GM12864 (cell line): ENCODE measurements around the gene COP1.
"Not testable (repeated sequence)": the region's sequence is repeated elsewhere in the genome, so short reads cannot be mapped to it uniquely, and the experiment has no call there.

Experiments
- DNase-seq: peaks from one replicate; pipeline ENCODE4 v3.0.0-alpha.2; 2011; ENCODE audit warnings: low read depth
- H3K4me3 ChIP-seq: 2 replicates; pipeline ENCODE4 v1.5.1; 2011; ENCODE audit warnings: mild to moderate bottlenecking, low read depth, low read length, control low read depth
- TF ChIP-seq, protein P1 (sequence below): IDR thresholded peaks from 2 replicates; pipeline ENCODE4 v1.5.1; 2011; ENCODE audit warnings: low read depth, mild to moderate bottlenecking, moderate library complexity, low read length, control low read depth, inconsistent platforms; ENCODE audit errors: missing control alignments

COP1 gene

DNA sequence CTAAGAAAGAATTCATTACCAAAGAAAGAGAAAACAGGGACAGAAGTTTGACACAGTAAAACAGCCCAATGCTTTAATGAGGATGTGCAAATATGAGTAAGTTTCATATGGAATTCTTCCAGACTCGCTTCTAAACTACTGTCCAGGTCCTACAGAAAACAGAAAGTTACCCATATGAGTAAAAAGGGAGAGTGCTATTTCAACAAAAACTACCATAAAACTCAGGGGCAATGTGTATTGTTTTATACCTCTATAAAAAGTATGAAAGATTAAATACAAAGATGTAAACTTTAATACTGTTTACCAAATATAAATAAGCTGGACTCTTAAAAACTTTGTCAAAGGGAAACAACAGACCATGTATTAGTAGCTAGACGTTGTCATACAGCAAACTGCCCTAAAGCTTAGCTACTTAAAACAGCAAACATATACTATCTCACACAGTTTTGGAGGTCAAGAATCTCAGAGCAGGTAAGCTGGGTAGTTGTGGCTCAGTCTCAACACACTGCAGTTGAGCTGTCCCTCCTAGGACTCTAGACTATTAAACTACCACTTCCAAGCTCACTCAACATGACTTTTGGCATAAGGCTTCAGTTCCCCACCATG, 174.9 kb downstream of the COP1 start:
- DNase-seq = no peak
- no peak overlapping the region for H3K4me3 ChIP-seq
- TF ChIP-seq, protein P1, sequence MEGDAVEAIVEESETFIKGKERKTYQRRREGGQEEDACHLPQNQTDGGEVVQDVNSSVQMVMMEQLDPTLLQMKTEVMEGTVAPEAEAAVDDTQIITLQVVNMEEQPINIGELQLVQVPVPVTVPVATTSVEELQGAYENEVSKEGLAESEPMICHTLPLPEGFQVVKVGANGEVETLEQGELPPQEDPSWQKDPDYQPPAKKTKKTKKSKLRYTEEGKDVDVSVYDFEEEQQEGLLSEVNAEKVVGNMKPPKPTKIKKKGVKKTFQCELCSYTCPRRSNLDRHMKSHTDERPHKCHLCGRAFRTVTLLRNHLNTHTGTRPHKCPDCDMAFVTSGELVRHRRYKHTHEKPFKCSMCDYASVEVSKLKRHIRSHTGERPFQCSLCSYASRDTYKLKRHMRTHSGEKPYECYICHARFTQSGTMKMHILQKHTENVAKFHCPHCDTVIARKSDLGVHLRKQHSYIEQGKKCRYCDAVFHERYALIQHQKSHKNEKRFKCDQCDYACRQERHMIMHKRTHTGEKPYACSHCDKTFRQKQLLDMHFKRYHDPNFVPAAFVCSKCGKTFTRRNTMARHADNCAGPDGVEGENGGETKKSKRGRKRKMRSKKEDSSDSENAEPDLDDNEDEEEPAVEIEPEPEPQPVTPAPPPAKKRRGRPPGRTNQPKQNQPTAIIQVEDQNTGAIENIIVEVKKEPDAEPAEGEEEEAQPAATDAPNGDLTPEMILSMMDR = no peak

DNA sequence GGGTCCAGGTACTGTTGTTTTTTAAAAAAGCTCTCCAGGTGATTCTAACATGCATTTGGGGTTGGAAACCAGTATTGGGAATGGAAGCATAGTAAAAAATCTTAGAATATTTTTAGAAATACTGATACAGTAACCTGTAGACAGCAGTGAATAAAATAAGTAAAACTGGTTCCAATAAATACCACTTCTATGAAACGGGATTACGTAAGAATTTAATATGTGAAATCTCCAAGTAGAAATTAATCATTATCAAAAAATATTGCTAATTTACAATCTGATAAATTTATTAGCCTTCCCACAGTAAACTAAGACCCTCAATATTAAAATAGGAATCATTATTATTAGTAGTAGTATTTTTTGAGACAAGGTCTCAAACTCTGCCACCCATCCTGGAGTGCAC, 177.5 kb downstream of the COP1 start:
- no peak overlapping the region for H3K4me3 ChIP-seq
- TF ChIP-seq, protein P1 = no peak
- DNase-seq = no peak

- no peak overlapping the region for H3K4me3 ChIP-seq
- DNase-seq = no peak
- TF ChIP-seq, protein P1 = no peak
Observed at GRCh38 chr1:176029155-176029554, 177.9 kb downstream of the COP1 start.

DNA sequence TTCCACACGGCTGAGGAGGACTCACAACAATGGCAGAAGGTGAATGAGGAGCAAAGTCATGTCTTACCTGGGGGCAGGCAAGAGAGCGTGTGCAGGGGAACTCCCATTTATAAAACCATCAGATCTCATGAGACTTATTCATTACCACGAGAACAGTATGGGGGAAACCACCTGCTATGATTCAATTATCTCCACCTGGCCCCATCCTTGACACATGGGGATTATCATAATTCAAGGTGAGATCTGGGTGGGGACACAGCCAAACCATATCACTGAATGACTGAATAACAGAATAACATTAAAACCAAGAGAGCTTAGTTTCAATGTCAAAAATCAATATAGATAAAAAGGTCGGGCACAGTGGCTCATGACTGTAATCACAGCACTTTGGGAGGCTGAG, 179.2 kb downstream of the COP1 start:
- DNase-seq, H3K4me3 ChIP-seq: not testable (repeated sequence)

GRCh38 chr1:176022574-176022973, 184.5 kb downstream of the COP1 start:
- TF ChIP-seq, protein P1 = no peak
- H3K4me3 ChIP-seq = no peak overlapping the region
- DNase-seq = no peak

GRCh38 chr1:176017722-176018121, 189.4 kb downstream of the COP1 start:
- DNase-seq = no peak
- TF ChIP-seq, protein P1 = no peak
- H3K4me3 ChIP-seq = no peak overlapping the region

- TF ChIP-seq, protein P1 = no peak
- DNase-seq = no peak
- no peak overlapping the region for H3K4me3 ChIP-seq
Observed at GRCh38 chr1:176009951-176010350, 197.1 kb downstream of the COP1 start.

- DNase-seq, H3K4me3 ChIP-seq: not testable (repeated sequence)
Observed at GRCh38 chr1:176007756-176008389, 199.2 kb downstream of the COP1 start.

DNA sequence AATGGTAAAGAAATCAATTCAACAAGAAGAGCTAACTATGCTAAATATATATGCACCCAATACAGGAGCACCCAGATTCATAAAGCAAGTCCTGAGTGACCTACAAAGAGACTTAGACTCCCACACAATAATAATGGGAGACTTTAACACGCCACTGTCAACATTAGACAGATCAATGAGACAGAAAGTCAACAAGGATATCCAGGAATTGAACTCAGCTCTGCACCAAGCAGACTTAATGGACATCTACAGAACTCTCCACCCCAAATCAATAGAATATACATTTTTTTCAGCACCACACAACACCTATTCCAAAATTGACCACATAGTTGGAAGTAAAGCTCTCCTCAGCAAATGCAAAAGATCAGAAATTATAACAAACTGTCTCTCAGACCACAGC, 212.4 kb downstream of the COP1 start:
- not testable (repeated sequence) for DNase-seq, H3K4me3 ChIP-seq

DNA sequence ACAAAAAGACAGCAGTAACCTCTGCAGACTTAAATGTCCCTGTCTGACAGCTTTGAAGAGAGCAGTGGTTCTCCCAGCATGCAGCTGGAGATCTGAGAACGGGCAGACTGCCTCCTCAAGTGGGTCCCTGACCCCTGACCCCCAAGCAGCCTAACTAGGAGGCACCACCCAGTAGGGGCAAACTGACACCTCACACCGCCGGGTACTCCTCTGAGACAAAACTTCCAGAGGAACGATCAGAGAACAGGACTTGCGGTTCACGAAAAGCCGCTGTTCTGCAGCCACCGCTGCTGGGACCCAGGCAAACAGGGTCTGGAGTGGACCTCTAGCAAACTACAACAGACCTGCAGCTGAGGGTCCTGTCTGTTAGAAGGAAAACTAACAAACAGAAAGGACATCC, 214.3 kb downstream of the COP1 start:
- not testable (repeated sequence) for DNase-seq, H3K4me3 ChIP-seq

GRCh38 chr1:175992202-175992601, 214.9 kb downstream of the COP1 start:
- not testable (repeated sequence) for H3K4me3 ChIP-seq, DNase-seq
